Left ventricle myocardium superior (tissue), 1 donor: Measurements from ENCODE around the gene BRAP. TPM values are rescaled to one million over a fixed set of nuclear protein-coding genes. Genes with fewer than 3 reads are reported as not detected.
A peak's percentile ranks its signal among the peaks of the same experiment; 100 is the strongest.
"Not testable (repeated sequence)": the region's sequence is repeated elsewhere in the genome, so short reads cannot be mapped to it uniquely, and the experiment has no call there.

ENCODE experiments used
- ATAC-seq: fragments of 200-7000 bp; cut with Tn5 transposase; one replicate; pipeline ENCODE4 v1.9.1; 2020; ENCODE audit warnings: mild to moderate bottlenecking, moderate library complexity
- DNase-seq: peaks from one replicate; pipeline ENCODE4 v3.0.0-alpha.2; 2020
- intact Hi-C: fragments of 100-400 bp; cut with micrococcal nuclease; formaldehyde crosslinking; loops from one replicate; pipeline ENCODE4 v1.11.0; 2022
- long read RNA-seq: library from polyadenylated mRNA; unstranded; transcript quantifications from one replicate; pipeline ENCODE4 v2.0.0, GENCODE V29; 2021
- total RNA-seq: library from RNA; stranded (reverse); fragmentation: NEBNext Ultra II Directional; extraction: Animal tissue kit (Norgen Biotek cat#: 25700); gene quantifications from one replicate; pipeline ENCODE4 v1.2.1, GENCODE V29; 2021
- donor health status: DM: no; HTN: yes; CAD: no; lungs with severe emphysema.

The BRAP gene
- 16.4 TPM for total RNA-seq
- long read RNA-seq, full-length matches to known transcripts: 32 of 42 reads
- long read RNA-seq, partial matches to known transcripts: 5 of 42 reads
- long read RNA-seq, other reads (novel, unspliced or antisense): 5 of 42 reads

GRCh38 chr12:111685811-111686573, at the start of gene BRAP, which contains the start of gene ACAD10:
BRAP (minus strand) TSS chr12:111685956; CDS start chr12:111685792, 164 bp downstream.
ACAD10 (plus strand) TSS chr12:111686053; CDS start chr12:111692710, 6,657 bp downstream.
- intact Hi-C loops: no loop called here
- DNase-seq (peak; percentile 97), ATAC-seq (peak; percentile 98)

- ATAC-seq: no peak
- no peak for DNase-seq
- intact Hi-C loops: no loop called here
These were observed 47.7 kb upstream of the BRAP start for GRCh38 chr12:111733340-111733915.

- intact Hi-C loops: no loop called here
- no peak for ATAC-seq
These were observed 47.0 kb upstream of the BRAP start for GRCh38 chr12:111732786-111733185.

GRCh38 chr12:111730420-111730819, 44.7 kb upstream of the BRAP start:
- intact Hi-C loops: no loop called here
- DNase-seq: no peak

More at GRCh38 chr12:111732786-111733185, 47.0 kb upstream of the BRAP start:
- no peak for DNase-seq

GRCh38 chr12:111728795-111729194, 43.0 kb upstream of the BRAP start:
- ATAC-seq: no peak
- intact Hi-C loops: no loop called here
- no peak for DNase-seq

More at GRCh38 chr12:111730420-111730819, 44.7 kb upstream of the BRAP start:
- ATAC-seq: no peak

- ATAC-seq, DNase-seq, intact Hi-C loops: not testable (repeated sequence)
These were observed 38.0 kb upstream of the BRAP start for GRCh38 chr12:111723646-111724360.

GRCh38 chr12:111720457-111720856, 34.7 kb upstream of the BRAP start:
- DNase-seq (no peak), ATAC-seq (no peak)
- intact Hi-C loops: no loop called here

- DNase-seq, intact Hi-C loops, ATAC-seq: not testable (repeated sequence)
These were observed 33.6 kb upstream of the BRAP start for GRCh38 chr12:111719316-111719715.

GRCh38 chr12:111715279-111715678, 29.5 kb upstream of the BRAP start:
- ATAC-seq (peak; percentile 97), DNase-seq (peak; percentile 75)
- intact Hi-C loops: no loop called here

GRCh38 chr12:111706145-111706544, 20.4 kb upstream of the BRAP start:
- DNase-seq (no peak), ATAC-seq (no peak)
- intact Hi-C loops: no loop called here

GRCh38 chr12:111705672-111706071, 19.9 kb upstream of the BRAP start:
- DNase-seq (no peak), ATAC-seq (no peak)
- intact Hi-C loops: no loop called here

GRCh38 chr12:111699962-111700361, 14.2 kb upstream of the BRAP start:
- intact Hi-C loops: no loop called here
- DNase-seq: no peak
- ATAC-seq: no peak

- no peak for DNase-seq
- peak; percentile 80 for ATAC-seq
- intact Hi-C loops: no loop called here
These were observed 8.1 kb upstream of the BRAP start for GRCh38 chr12:111693818-111694217.

- intact Hi-C loops: no loop called here
- no peak for DNase-seq
- ATAC-seq: no peak
These were observed 6.9 kb upstream of the BRAP start for GRCh38 chr12:111692575-111693210.

- no peak for DNase-seq
- ATAC-seq: no peak
- intact Hi-C loops: no loop called here
These were observed 5.5 kb upstream of the BRAP start for GRCh38 chr12:111691262-111691661.

- DNase-seq (no peak), ATAC-seq (no peak)
- intact Hi-C loops: no loop called here
These were observed 2.2 kb upstream of the BRAP start for GRCh38 chr12:111687952-111688351.

- intact Hi-C loops: no loop called here
- DNase-seq: no peak
- ATAC-seq: no peak
These were observed 1.5 kb upstream of the BRAP start for GRCh38 chr12:111687255-111687654.

GRCh38 chr12:111686574-111687105, 884 bp upstream of the BRAP start:
- no peak for DNase-seq
- no peak for ATAC-seq
- intact Hi-C loops: no loop called here

GRCh38 chr12:111685322-111685810, 390 bp downstream of the BRAP start:
- no peak for ATAC-seq
- intact Hi-C loops: no loop called here

More at GRCh38 chr12:111685322-111685810, 390 bp downstream of the BRAP start:
- DNase-seq: no peak
